ENCODE measurements around the gene MYBL2.

Gene MYBL2

GRCh38 chr20:43667341-43668132 is 623 bp downstream of the MYBL2 start:
- ATAC-seq (peak; percentile 50), DNase-seq (peak; percentile 26 to 36)
- peak overlapping the region; percentile 91 to 98 for H3K27ac Mint-ChIP-seq
- H3K27me3 Mint-ChIP-seq = peaks cover 24% of the 10 kb centered on the region
- H3K4me3 Mint-ChIP-seq = peak overlapping the region; percentile 87 to 89
- no peaks in the 10 kb centered on the region for H3K9me3 Mint-ChIP-seq
- peaks cover 21% of the 10 kb centered on the region for H3K4me1 Mint-ChIP-seq

- H3K27ac Mint-ChIP-seq = peak overlapping the region in 1 of 2 donors; percentile 19
- peaks cover 24% of the 10 kb centered on the region for H3K27me3 Mint-ChIP-seq
- no peak for DNase-seq
- H3K4me3 Mint-ChIP-seq = no peak overlapping the region
- peaks cover 21% of the 10 kb centered on the region for H3K4me1 Mint-ChIP-seq
- no peak for ATAC-seq
- peaks cover 0 to 6% of the 10 kb centered on the region in 2 donors for H3K9me3 Mint-ChIP-seq
Observed at GRCh38 chr20:43669332-43669731, 2.4 kb downstream of the MYBL2 start.

- no peak for DNase-seq
- Mint-ChIP-seq H3K9me3 (peaks cover 0 to 6% of the 10 kb centered on the region in 2 donors), H3K27me3 (peaks cover 23% of the 10 kb centered on the region), H3K4me1 (peaks cover 21% of the 10 kb centered on the region), H3K4me3 (no peak overlapping the region), H3K27ac (no peak overlapping the region)
- ATAC-seq = no peak
Observed at GRCh38 chr20:43670423-43670822, 3.5 kb downstream of the MYBL2 start.

- peaks cover 0 to 6% of the 10 kb centered on the region in 2 donors for H3K9me3 Mint-ChIP-seq
- no peaks in the 10 kb centered on the region for H3K27me3 Mint-ChIP-seq
- ATAC-seq (no peak), DNase-seq (no peak)
- no peak overlapping the region for H3K27ac Mint-ChIP-seq
- peaks cover 6% of the 10 kb centered on the region for H3K4me1 Mint-ChIP-seq
- no peak overlapping the region for H3K4me3 Mint-ChIP-seq
Observed at GRCh38 chr20:43676368-43676767, 9.5 kb downstream of the MYBL2 start.

GRCh38 chr20:43680981-43681380 is 14.1 kb downstream of the MYBL2 start:
- no peaks in the 10 kb centered on the region for H3K27me3 Mint-ChIP-seq
- ATAC-seq (no peak), DNase-seq (no peak)
- peaks cover 19% of the 10 kb centered on the region for H3K4me1 Mint-ChIP-seq
- H3K27ac Mint-ChIP-seq = no peak overlapping the region
- H3K4me3 Mint-ChIP-seq = no peak overlapping the region
- no peaks in the 10 kb centered on the region for H3K9me3 Mint-ChIP-seq

- no peak overlapping the region for H3K4me3 Mint-ChIP-seq
- peak overlapping the region; percentile 37 to 75 for H3K27ac Mint-ChIP-seq
- no peaks in the 10 kb centered on the region for H3K27me3 Mint-ChIP-seq
- no peak for ATAC-seq
- DNase-seq = no peak
- no peaks in the 10 kb centered on the region for H3K9me3 Mint-ChIP-seq
- peaks cover 19% of the 10 kb centered on the region for H3K4me1 Mint-ChIP-seq
Observed at GRCh38 chr20:43681468-43681942, 14.6 kb downstream of the MYBL2 start.

GRCh38 chr20:43681991-43682410 is 15.1 kb downstream of the MYBL2 start:
- DNase-seq = no peak
- Mint-ChIP-seq H3K27ac (no peak overlapping the region), H3K4me3 (no peak overlapping the region), H3K9me3 (no peaks in the 10 kb centered on the region), H3K4me1 (peaks cover 19% of the 10 kb centered on the region), H3K27me3 (no peaks in the 10 kb centered on the region)
- ATAC-seq = peak; percentile 68

- Mint-ChIP-seq H3K27me3 (no peaks in the 10 kb centered on the region), H3K27ac (no peak overlapping the region), H3K4me3 (no peak overlapping the region), H3K9me3 (no peaks in the 10 kb centered on the region), H3K4me1 (peaks cover 19% of the 10 kb centered on the region)
- DNase-seq = no peak
- no peak for ATAC-seq
Observed at GRCh38 chr20:43682446-43682845, 15.5 kb downstream of the MYBL2 start.

GRCh38 chr20:43686820-43687219 is 19.9 kb downstream of the MYBL2 start:
- H3K27ac Mint-ChIP-seq = no peak overlapping the region
- ATAC-seq = no peak

GRCh38 chr20:43689165-43689564 is 22.3 kb downstream of the MYBL2 start:
- ATAC-seq (no peak), DNase-seq (no peak)
- Mint-ChIP-seq H3K4me3 (no peak overlapping the region), H3K9me3 (no peaks in the 10 kb centered on the region), H3K27me3 (no peaks in the 10 kb centered on the region), H3K27ac (peak overlapping the region in 1 of 2 donors; percentile 90), H3K4me1 (peaks cover 12% of the 10 kb centered on the region)

More at GRCh38 chr20:43686820-43687219, 19.9 kb downstream of the MYBL2 start:
- DNase-seq = no peak
- peaks cover 20% of the 10 kb centered on the region for H3K4me1 Mint-ChIP-seq
- H3K27me3 Mint-ChIP-seq = no peaks in the 10 kb centered on the region
- H3K4me3 Mint-ChIP-seq = no peak overlapping the region
- H3K9me3 Mint-ChIP-seq = no peaks in the 10 kb centered on the region

- H3K27ac Mint-ChIP-seq = no peak overlapping the region
- no peaks in the 10 kb centered on the region for H3K9me3 Mint-ChIP-seq
- H3K27me3 Mint-ChIP-seq = no peaks in the 10 kb centered on the region
- DNase-seq (no peak), ATAC-seq (no peak)
- H3K4me3 Mint-ChIP-seq = no peak overlapping the region
- peaks cover 12% of the 10 kb centered on the region for H3K4me1 Mint-ChIP-seq
Observed at GRCh38 chr20:43690943-43691598, 24.2 kb downstream of the MYBL2 start.

- Mint-ChIP-seq H3K27me3 (no peaks in the 10 kb centered on the region), H3K4me1 (peaks cover 12% of the 10 kb centered on the region), H3K27ac (no peak overlapping the region), H3K4me3 (no peak overlapping the region), H3K9me3 (no peaks in the 10 kb centered on the region)
- DNase-seq (peak; percentile 52 to 60), ATAC-seq (peak; percentile 72)
Observed at GRCh38 chr20:43691928-43692524, 25.1 kb downstream of the MYBL2 start.

GRCh38 chr20:43694763-43695162 is 27.8 kb downstream of the MYBL2 start:
- Mint-ChIP-seq H3K27ac (peak overlapping the region in 1 of 2 donors; percentile 57), H3K4me1 (peaks cover 9% of the 10 kb centered on the region), H3K9me3 (no peaks in the 10 kb centered on the region), H3K27me3 (no peaks in the 10 kb centered on the region), H3K4me3 (no peak overlapping the region)
- ATAC-seq (no peak), DNase-seq (no peak)

- Mint-ChIP-seq H3K27ac (no peak overlapping the region), H3K27me3 (no peaks in the 10 kb centered on the region), H3K4me1 (peaks cover 16% of the 10 kb centered on the region), H3K4me3 (no peak overlapping the region), H3K9me3 (no peaks in the 10 kb centered on the region)
- ATAC-seq (no peak), DNase-seq (no peak)
Observed at GRCh38 chr20:43695571-43695970, 28.7 kb downstream of the MYBL2 start.

- Mint-ChIP-seq H3K4me3 (no peak overlapping the region), H3K4me1 (peaks cover 16% of the 10 kb centered on the region), H3K27me3 (no peaks in the 10 kb centered on the region), H3K27ac (peak overlapping the region; percentile 46 to 94), H3K9me3 (no peaks in the 10 kb centered on the region)
- DNase-seq (no peak), ATAC-seq (peak; percentile 20)
Observed at GRCh38 chr20:43699941-43700565, 33.1 kb downstream of the MYBL2 start.

Measured in stimulated activated naive CD8-positive, alpha-beta T cell treated with anti-CD3 and anti-CD28 coated beads, Interleukin-15, amount 100 ng/mL, for 72 hours (primary cell).